Smooth muscle cell (in vitro differentiated cells): ENCODE results near the gene CNN2. TPM values are rescaled to one million over a fixed set of nuclear protein-coding genes. Genes with fewer than 3 reads are reported as not detected.
A peak's percentile ranks its signal among the peaks of the same experiment; 100 is the strongest.

Experiments
- DNase-seq: peaks from one replicate; lab custom pipeline; 2025; ENCODE audit not compliant: unreplicated experiment; lab: John Stamatoyannopoulos, UW
- H2AFZ ChIP-seq: fragments of 200-600 bp; sonication (generic); 2 replicates; pipeline ENCODE4 v1.6.0; 2016; ENCODE audit warnings: antibody characterized with exemption, low read depth, mild to moderate bottlenecking
- H3F3A ChIP-seq: fragments of 200-600 bp; sonication (generic); 2 replicates; pipeline ENCODE4 v1.6.0; 2017; ENCODE audit warnings: antibody characterized with exemption, low read depth
- H3K27ac ChIP-seq: fragments of 200-600 bp; sonication (generic); 2 replicates; pipeline ENCODE4 v1.5.1; 2016; ENCODE audit warnings: low read depth, mild to moderate bottlenecking
- H3K27me3 ChIP-seq: fragments of 200-600 bp; sonication (generic); 2 replicates; pipeline ENCODE4 v1.6.1; 2016; ENCODE audit warnings: low read depth, mild to moderate bottlenecking
- H3K36me3 ChIP-seq: fragments of 200-600 bp; sonication (generic); 2 replicates; pipeline ENCODE4 v1.5.1; 2016; ENCODE audit warnings: low read depth
- H3K4me1 ChIP-seq: fragments of 200-600 bp; sonication (generic); 2 replicates; pipeline ENCODE4 v1.5.1; 2016; ENCODE audit warnings: low read depth
- H3K4me2 ChIP-seq: fragments of 200-600 bp; sonication (generic); 2 replicates; pipeline ENCODE4 v1.6.0; 2016; ENCODE audit warnings: mild to moderate bottlenecking
- H3K4me3 ChIP-seq: fragments of 200-600 bp; sonication (generic); 2 replicates; pipeline ENCODE4 v1.5.1; 2016; ENCODE audit warnings: mild to moderate bottlenecking
- H3K79me2 ChIP-seq: fragments of 200-600 bp; sonication (generic); 2 replicates; pipeline ENCODE4 v1.6.0; 2016; ENCODE audit warnings: low read depth, mild to moderate bottlenecking
- H3K9ac ChIP-seq: fragments of 200-600 bp; sonication (generic); 2 replicates; pipeline ENCODE4 v1.6.0; 2016; ENCODE audit warnings: low read depth
- H3K9me3 ChIP-seq: fragments of 200-600 bp; sonication (generic); replicated peaks from 2 replicates; pipeline ENCODE4 v1.5.1; 2016; ENCODE audit warnings: low read depth
- H4K20me1 ChIP-seq: fragments of 200-600 bp; sonication (generic); 2 replicates; pipeline ENCODE4 v1.6.0; 2016; ENCODE audit warnings: low read depth
- WGBS: methylation state at CpG from one replicate; pipeline ENCODE4 v1.1.7; 2016; ENCODE audit warnings: low lambda C conversion rate; 5-methylcytosine and 5-hydroxymethylcytosine counted together
- polyA plus RNA-seq: library from polyadenylated mRNA; unstranded; fragments of >200 nt; fragmentation: Nextera tagmentation; extraction: Ambion mirVana; gene quantifications from 2 replicates; pipeline ENCODE4 v1.2.1, GENCODE V29; 2016
- total RNA-seq: library from RNA; depleted of rRNA; stranded (reverse); fragments of >200 nt; gene quantifications from 2 replicates; pipeline ENCODE4 v1.2.3, GENCODE V29; 2014
- TF ChIP-seq, protein P1 (sequence below): fragments of 200-600 bp; sonication (generic); IDR thresholded peaks from 2 replicates; pipeline ENCODE4 v1.5.1; 2017; ENCODE audit warnings: borderline replicate concordance, mild to moderate bottlenecking, antibody characterized with exemption; ENCODE audit not compliant: insufficient read depth, poor library complexity, severe bottlenecking

Gene CNN2
- total and polyA plus RNA-seq, 2 experiments from 2014 or later, result 150 to 392 TPM

DNA sequence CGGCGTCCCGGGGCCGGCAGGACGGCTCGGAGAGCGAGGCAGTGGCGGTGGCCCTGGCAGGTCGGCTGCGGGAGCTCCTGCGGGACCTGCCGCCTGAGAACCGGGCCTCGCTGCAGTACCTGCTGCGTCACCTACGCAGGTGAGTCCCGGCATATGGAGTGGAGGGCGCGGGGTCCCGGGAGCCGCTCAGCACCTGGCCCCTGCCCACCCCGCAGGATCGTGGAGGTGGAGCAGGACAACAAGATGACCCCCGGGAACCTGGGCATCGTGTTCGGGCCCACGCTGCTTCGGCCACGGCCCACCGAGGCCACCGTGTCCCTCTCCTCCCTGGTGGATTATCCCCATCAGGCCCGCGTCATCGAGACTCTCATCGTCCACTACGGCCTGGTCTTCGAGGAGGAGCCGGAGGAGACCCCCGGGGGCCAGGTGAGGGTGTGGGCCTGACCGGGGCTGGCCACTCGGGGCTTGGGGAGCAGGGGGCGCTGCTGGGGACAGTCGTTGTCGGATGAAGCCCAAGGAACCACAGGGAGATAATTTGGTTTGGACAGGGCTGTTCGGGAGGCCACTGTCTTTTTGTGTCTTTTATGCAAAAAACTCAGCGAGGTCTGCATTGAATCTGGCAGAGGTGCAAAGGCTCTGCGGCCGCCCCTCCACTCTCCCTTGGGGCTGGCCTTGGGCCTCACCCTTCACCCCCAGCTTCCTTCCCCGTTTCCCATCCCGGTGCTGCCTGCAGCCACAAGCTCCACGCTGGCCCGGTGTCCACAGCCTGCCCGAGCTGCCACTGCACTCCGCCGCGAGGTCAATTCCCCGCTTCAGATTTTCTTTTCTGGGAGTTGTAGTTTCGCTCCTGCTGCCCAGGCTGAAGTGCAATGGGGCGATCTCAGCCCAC, 56.8 kb downstream of the CNN2 start:
- Histone ChIP-seq H3K4me2 (peak overlapping the region; percentile 82), H3K9me3 (no peaks in the 10 kb centered on the region), H3K27ac (no peak overlapping the region), H3K27me3 (no peaks in the 10 kb centered on the region), H3K4me1 (no peaks in the 10 kb centered on the region), H4K20me1 (no peaks in the 10 kb centered on the region), H3K4me3 (peak overlapping the region; percentile 44), H3K79me2 (no peaks in the 10 kb centered on the region), H2AFZ (no peak overlapping the region), H3K9ac (no peak overlapping the region), H3F3A (no peaks in the 10 kb centered on the region), H3K36me3 (no peaks in the 10 kb centered on the region)
- 77% methylated on average over 59 of the region's 59 CpGs for WGBS
- no peak for DNase-seq
- TF ChIP-seq, protein P1, sequence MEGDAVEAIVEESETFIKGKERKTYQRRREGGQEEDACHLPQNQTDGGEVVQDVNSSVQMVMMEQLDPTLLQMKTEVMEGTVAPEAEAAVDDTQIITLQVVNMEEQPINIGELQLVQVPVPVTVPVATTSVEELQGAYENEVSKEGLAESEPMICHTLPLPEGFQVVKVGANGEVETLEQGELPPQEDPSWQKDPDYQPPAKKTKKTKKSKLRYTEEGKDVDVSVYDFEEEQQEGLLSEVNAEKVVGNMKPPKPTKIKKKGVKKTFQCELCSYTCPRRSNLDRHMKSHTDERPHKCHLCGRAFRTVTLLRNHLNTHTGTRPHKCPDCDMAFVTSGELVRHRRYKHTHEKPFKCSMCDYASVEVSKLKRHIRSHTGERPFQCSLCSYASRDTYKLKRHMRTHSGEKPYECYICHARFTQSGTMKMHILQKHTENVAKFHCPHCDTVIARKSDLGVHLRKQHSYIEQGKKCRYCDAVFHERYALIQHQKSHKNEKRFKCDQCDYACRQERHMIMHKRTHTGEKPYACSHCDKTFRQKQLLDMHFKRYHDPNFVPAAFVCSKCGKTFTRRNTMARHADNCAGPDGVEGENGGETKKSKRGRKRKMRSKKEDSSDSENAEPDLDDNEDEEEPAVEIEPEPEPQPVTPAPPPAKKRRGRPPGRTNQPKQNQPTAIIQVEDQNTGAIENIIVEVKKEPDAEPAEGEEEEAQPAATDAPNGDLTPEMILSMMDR, result no peak

- H3K4me3 ChIP-seq, result no peak overlapping the region
- H3K27me3 ChIP-seq, result no peaks in the 10 kb centered on the region
- no peak overlapping the region for H3K27ac ChIP-seq
- H2AFZ ChIP-seq, result no peak overlapping the region
- no peak for DNase-seq
- 96% methylated on average over 43 of the region's 43 CpGs for WGBS
- H3F3A ChIP-seq, result no peaks in the 10 kb centered on the region
- no peak overlapping the region for H3K4me2 ChIP-seq
- no peaks in the 10 kb centered on the region for H3K79me2 ChIP-seq
- H3K9ac ChIP-seq, result no peak overlapping the region
- H3K36me3 ChIP-seq, result no peaks in the 10 kb centered on the region
- no peaks in the 10 kb centered on the region for H4K20me1 ChIP-seq
- no peaks in the 10 kb centered on the region for H3K9me3 ChIP-seq
- H3K4me1 ChIP-seq, result no peaks in the 10 kb centered on the region
- TF ChIP-seq, protein P1, result no peak
Measured at GRCh38 chr19:1084024-1084868, 57.8 kb downstream of the CNN2 start.

DNA sequence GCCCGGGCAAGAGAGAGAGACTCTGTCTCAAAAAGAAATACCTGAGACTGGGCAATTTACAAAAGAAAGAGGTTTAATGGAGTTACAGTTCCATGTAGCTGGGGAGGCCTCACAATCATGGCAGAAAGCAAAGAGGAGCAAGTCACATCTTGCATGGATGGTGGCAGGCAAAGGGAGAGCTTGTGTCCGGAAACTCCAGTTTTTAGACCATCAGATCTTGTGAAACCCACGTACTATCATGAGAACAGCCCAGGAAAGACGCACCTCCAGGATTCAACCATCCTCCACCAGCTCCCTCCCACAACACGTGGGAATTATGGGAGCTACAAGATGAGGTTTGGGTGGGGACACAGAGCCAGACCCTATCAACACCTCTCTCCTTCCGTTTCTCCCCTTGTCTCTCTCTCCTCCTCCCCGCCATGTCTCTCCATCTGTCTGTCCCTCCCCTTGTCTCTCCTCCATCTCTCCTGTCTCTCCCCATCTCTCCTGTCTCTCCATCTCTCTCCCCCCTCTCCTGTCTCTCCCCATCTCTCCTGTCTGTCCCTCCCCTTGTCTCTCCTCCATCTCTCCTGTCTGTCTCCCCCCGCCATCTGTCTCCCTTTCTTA, 58.7 kb downstream of the CNN2 start:
- H3K27me3 ChIP-seq, result no peaks in the 10 kb centered on the region
- 87% methylated on average over 8 of the region's 8 CpGs for WGBS
- no peak overlapping the region for H2AFZ ChIP-seq
- H4K20me1 ChIP-seq, result no peaks in the 10 kb centered on the region
- no peak overlapping the region for H3K4me3 ChIP-seq
- H3K9ac ChIP-seq, result no peak overlapping the region
- no peaks in the 10 kb centered on the region for H3K79me2 ChIP-seq
- H3F3A ChIP-seq, result no peaks in the 10 kb centered on the region
- DNase-seq, result no peak
- H3K9me3 ChIP-seq, result no peaks in the 10 kb centered on the region
- TF ChIP-seq, protein P1, result no peak
- no peak overlapping the region for H3K27ac ChIP-seq
- H3K36me3 ChIP-seq, result no peaks in the 10 kb centered on the region
- no peaks in the 10 kb centered on the region for H3K4me1 ChIP-seq
- H3K4me2 ChIP-seq, result no peak overlapping the region
